Spleen (tissue), 11 donors: ENCODE measurements around the gene NDUFB8. TPM values are rescaled to one million over a fixed set of nuclear protein-coding genes. Genes with fewer than 3 reads are reported as not detected.

ENCODE experiments used
- DNase-seq: peaks from one replicate; pipeline ENCODE4 v3.0.0-alpha.2; 2020
- H3K27ac ChIP-seq, 8 donors: fragments of 200-600 bp; sonication (generic) in 7 of 8; 1 replicate in 4 of 8; 2 replicates in 4 of 8; pipeline versions ENCODE4 v1.5.0 to v1.8.0; 2016 to 2021; ENCODE audit warnings: inconsistent platforms in 4 of 8, mild to moderate bottlenecking in 4 of 8, moderate library complexity in 1 of 8
- H3K27me3 ChIP-seq, 7 donors: fragments of 200-600 bp; sonication (generic) in 6 of 7; replicated peaks in 1 of 7; 1 replicate in 4 of 7; 2 replicates in 3 of 7; pipeline versions ENCODE4 v1.5.0 to v1.8.0; 2016 to 2021; ENCODE audit warnings: inconsistent platforms in 3 of 7, mild to moderate bottlenecking in 1 of 7
- H3K36me3 ChIP-seq, 6 donors: fragments of 200-600 bp; sonication (generic) in 5 of 6; 1 replicate in 4 of 6; 2 replicates in 2 of 6; pipeline versions ENCODE4 v1.5.0 to v1.8.0; 2016 to 2021; ENCODE audit warnings: inconsistent platforms in 2 of 6
- H3K4me1 ChIP-seq, 6 donors: fragments of 200-600 bp; sonication (generic) in 5 of 6; 1 replicate in 3 of 6; 2 replicates in 3 of 6; pipeline versions ENCODE4 v1.5.0 to v1.8.0; 2016 to 2021; ENCODE audit warnings: inconsistent platforms in 3 of 6
- H3K4me3 ChIP-seq, 8 donors: fragments of 200-600 bp; sonication (generic) in 7 of 8; 1 replicate in 4 of 8; 2 replicates in 4 of 8; pipeline versions ENCODE4 v1.5.0 to v1.8.0; 2016 to 2021; ENCODE audit warnings: inconsistent platforms in 4 of 8, mild to moderate bottlenecking in 4 of 8, moderate library complexity in 2 of 8
- H3K9me3 ChIP-seq, 8 donors: fragments of 200-600 bp; sonication (generic) in 7 of 8; 1 replicate in 4 of 8; 2 replicates in 4 of 8; pipeline versions ENCODE4 v1.5.0 to v1.8.0; 2016 to 2021; ENCODE audit warnings: inconsistent platforms in 4 of 8
- CTCF ChIP-seq, 11 experiments: fragments of 200-600 bp in 7 of 11; fragments of 450-650 bp in 4 of 11; sonication (generic) in 4 of 11; IDR thresholded peaks in 8 of 11; conservative IDR thresholded peaks in 3 of 11; 1 replicate in 7 of 11; 2 replicates in 4 of 11; pipeline versions ENCODE4 v1.4.0 to v1.8.0; 2016 to 2021; ENCODE audit warnings: antibody characterized with exemption in 11 of 11, inconsistent platforms in 4 of 11, mild to moderate bottlenecking in 1 of 11
- POLR2A ChIP-seq, 3 donors: fragments of 450-650 bp; IDR thresholded peaks; one replicate each; pipeline ENCODE4 v1.5.1; 2017; ENCODE audit warnings: antibody characterized with exemption in 3 of 3, mild to moderate bottlenecking in 1 of 3
- POLR2AphosphoS5 ChIP-seq, 3 donors: sonication (generic); formaldehyde crosslinking; IDR thresholded peaks; one replicate each; pipeline ENCODE4 v1.5.1; 2017; ENCODE audit warnings: antibody characterized with exemption in 3 of 3
- WGBS, 5 donors: extraction: QIAGEN DNeasy Blood & Tissue Kit in 3 of 5; methylation state at CpG; one replicate each; pipeline versions ENCODE4 v1.1.5 to v1.1.7; 2013 to 2018; 5-methylcytosine and 5-hydroxymethylcytosine counted together
- intact Hi-C: fragments of 100-400 bp; cut with DNase I; formaldehyde crosslinking; loops from one replicate; pipeline ENCODE4 v1.15.0; 2023; ENCODE audit warnings: low total_unique reads
- polyA plus RNA-seq, 3 donors: library from polyadenylated mRNA; stranded (reverse); fragments of 200-250 nt; gene quantifications; one replicate each; pipeline ENCODE4 v1.2.1, GENCODE V29; 2013
- total RNA-seq, 7 donors: library from RNA; depleted of rRNA in 3 of 7; stranded (reverse); fragments of >200 nt in 3 of 7; fragmentation: NEBNext Ultra II Directional in 4 of 7; extraction: Animal tissue kit (Norgen Biotek cat#: 25700) in 4 of 7; gene quantifications; one replicate each; pipeline versions ENCODE4 v1.1.0 to v1.2.1, GENCODE V29; 2016 to 2021
- donor health status: healthy with polysubstance abuse.
- donor health status: DM: no; HTN: no; CAD: no; lungs with moderate emphysema.
- donor health status: DM: no; HTN: no; CAD: no.
- donor health status: Bipolar disorder and iron deficiency.
- donor health status: healthy.
- donor health status: DM: no; HTN: no; CAD: no.
- donor health status: DM: yes; HTN: yes; CAD: no.

The NDUFB8 gene
- total and polyA plus RNA-seq, 10 donors, result 96.2 to 261 (median 135) TPM

GRCh38 chr10:100560248-100560647 is 30.6 kb upstream of the NDUFB8 start:
- Histone ChIP-seq H3K4me3 (no peak overlapping the region), H3K4me1 (peaks cover 0 to 21% (median 13%) of the 10 kb centered on the region in 6 donors), H3K27me3 (peaks cover 0 to 45% (median 23%) of the 10 kb centered on the region in 7 donors), H3K9me3 (no peaks in the 10 kb centered on the region), H3K36me3 (peaks cover 0 to 52% (median 1%) of the 10 kb centered on the region in 6 donors), H3K27ac (no peak overlapping the region)
- intact Hi-C loops, result loop anchor here (10.0 kb wide), 1 partner anchor 315 kb away; no protein-coding TSS in a partner anchor
- TF ChIP-seq CTCF (IDR thresholded peaks at IDR 0.05 in 8 of 11, conservative IDR thresholded peaks at IDR 0.05 in 3 of 11) (no peak), POLR2A (IDR thresholded peaks at IDR 0.05) (no peak), POLR2AphosphoS5 (IDR thresholded peaks at IDR 0.05) (no peak)
- 90 to 100% (median 100%) methylated on average over 1 of the region's 1 CpG for WGBS, 5 donors
- no peak for DNase-seq

GRCh38 chr10:100554902-100555301 is 25.2 kb upstream of the NDUFB8 start:
- no peak for DNase-seq
- TF ChIP-seq CTCF (IDR thresholded peaks at IDR 0.05 in 8 of 11, conservative IDR thresholded peaks at IDR 0.05 in 3 of 11) (no peak), POLR2A (IDR thresholded peaks at IDR 0.05) (no peak), POLR2AphosphoS5 (IDR thresholded peaks at IDR 0.05) (no peak)
- no peaks in the 10 kb centered on the region for H3K9me3 ChIP-seq
- peaks cover 0 to 9% (median 0%) of the 10 kb centered on the region in 6 donors for H3K4me1 ChIP-seq
- no peak overlapping the region for H3K27ac ChIP-seq
- H3K27me3 ChIP-seq, result no peaks in the 10 kb centered on the region
- H3K4me3 ChIP-seq, result no peak overlapping the region
- 91 to 98% (median 97%) methylated on average over 2 of the region's 2 CpGs for WGBS, 5 donors
- H3K36me3 ChIP-seq, result peaks cover 0 to 91% (median 11%) of the 10 kb centered on the region in 6 donors
- intact Hi-C loops, result no loop called here

- no peak for DNase-seq
- TF ChIP-seq POLR2A (IDR thresholded peaks at IDR 0.05) (no peak), POLR2AphosphoS5 (IDR thresholded peaks at IDR 0.05) (no peak), CTCF (IDR thresholded peaks at IDR 0.05 in 8 of 11, conservative IDR thresholded peaks at IDR 0.05 in 3 of 11) (no peak)
- intact Hi-C loops, result no loop called here
- Histone ChIP-seq H3K4me3 (no peak overlapping the region), H3K27ac (no peak overlapping the region), H3K9me3 (no peaks in the 10 kb centered on the region), H3K4me1 (peaks cover 0 to 9% (median 0%) of the 10 kb centered on the region in 6 donors), H3K27me3 (no peaks in the 10 kb centered on the region), H3K36me3 (peaks cover 0 to 93% (median 20%) of the 10 kb centered on the region in 6 donors)
- WGBS, 5 donors, result 87 to 93% (median 91%) methylated on average over 3 of the region's 3 CpGs
Observed at GRCh38 chr10:100553929-100554328, 24.3 kb upstream of the NDUFB8 start.

- TF ChIP-seq POLR2AphosphoS5 (IDR thresholded peaks at IDR 0.05) (no peak), CTCF (IDR thresholded peaks at IDR 0.05 in 8 of 11, conservative IDR thresholded peaks at IDR 0.05 in 3 of 11) (no peak), POLR2A (IDR thresholded peaks at IDR 0.05) (no peak)
- intact Hi-C loops, result no loop called here
- peaks cover 0 to 96% (median 41%) of the 10 kb centered on the region in 6 donors for H3K36me3 ChIP-seq
- H3K27me3 ChIP-seq, result no peaks in the 10 kb centered on the region
- 74 to 82% (median 80%) methylated on average over 5 of the region's 5 CpGs for WGBS, 5 donors
- no peak for DNase-seq
- peaks cover 0 to 9% (median 0%) of the 10 kb centered on the region in 6 donors for H3K4me1 ChIP-seq
- no peak overlapping the region for H3K4me3 ChIP-seq
- H3K9me3 ChIP-seq, result no peaks in the 10 kb centered on the region
- H3K27ac ChIP-seq, result no peak overlapping the region
Observed at GRCh38 chr10:100551738-100552137, 22.1 kb upstream of the NDUFB8 start.
